Astrocyte (in vitro differentiated cells and primary cell): ENCODE measurements around the gene ARHGEF3. TPM values are rescaled to one million over a fixed set of nuclear protein-coding genes. Genes with fewer than 3 reads are reported as not detected.

ENCODE experiments used
- DNase-seq: peaks from one replicate; pipeline ENCODE4 v3.0.0-alpha.2; 2010; ENCODE audit warnings: low read depth
- FAIRE-seq: peaks from 2 replicates; lab custom pipeline; 2011; peaks lifted over from hg19 to GRCh38; lab: Jason Lieb, UNC
- H2AFZ ChIP-seq: 2 replicates; pipeline ENCODE4 v1.6.0; 2012; ENCODE audit warnings: low read depth, low read length, inconsistent platforms
- H3K27ac ChIP-seq: 2 replicates; pipeline ENCODE4 v1.5.1; 2011; ENCODE audit warnings: low read depth, low read length, inconsistent platforms
- H3K27me3 ChIP-seq: 2 replicates; pipeline ENCODE4 v1.6.0; 2011; ENCODE audit warnings: low read length, inconsistent platforms; ENCODE audit not compliant: insufficient read depth
- H3K36me3 ChIP-seq: 2 replicates; pipeline ENCODE4 v1.5.1; 2011; ENCODE audit warnings: low read length, inconsistent platforms; ENCODE audit not compliant: insufficient read depth
- H3K4me1 ChIP-seq: 2 replicates; pipeline ENCODE4 v1.5.1; 2011; ENCODE audit warnings: low read length, inconsistent platforms; ENCODE audit not compliant: insufficient read depth
- H3K4me2 ChIP-seq: 2 replicates; pipeline ENCODE4 v1.6.0; 2012; ENCODE audit warnings: low read length, inconsistent platforms
- H3K4me3 ChIP-seq: 2 replicates; pipeline ENCODE4 v1.5.1; 2011; ENCODE audit warnings: low read depth, mild to moderate bottlenecking, low read length, inconsistent platforms; ENCODE audit not compliant: insufficient read depth
- H3K79me2 ChIP-seq: 2 replicates; pipeline ENCODE4 v1.6.0; 2012; ENCODE audit warnings: mild to moderate bottlenecking, low read length, inconsistent platforms; ENCODE audit not compliant: insufficient read depth
- H3K9ac ChIP-seq: 2 replicates; pipeline ENCODE4 v1.6.0; 2012; ENCODE audit warnings: mild to moderate bottlenecking, low read length, inconsistent platforms
- H3K9me3 ChIP-seq: 2 replicates; pipeline ENCODE4 v1.5.1; 2012; ENCODE audit warnings: low read depth, mild to moderate bottlenecking, low read length, inconsistent platforms; ENCODE audit not compliant: insufficient read depth
- H4K20me1 ChIP-seq: 2 replicates; pipeline ENCODE4 v1.6.0; 2012; ENCODE audit warnings: low read length, inconsistent platforms; ENCODE audit not compliant: insufficient read depth
- H3K27ac Mint-ChIP-seq: one replicate; pipeline ENCODE4 v1.8.0; 2021; ENCODE audit warnings: mild to moderate bottlenecking, mixed read lengths; ENCODE audit not compliant: unreplicated experiment
- H3K27me3 Mint-ChIP-seq: one replicate; pipeline ENCODE4 v1.8.0; 2021; ENCODE audit warnings: low read depth, mixed read lengths; ENCODE audit not compliant: unreplicated experiment
- H3K36me3 Mint-ChIP-seq: one replicate; pipeline ENCODE4 v1.8.0; 2021; ENCODE audit warnings: low read depth, mixed read lengths; ENCODE audit not compliant: unreplicated experiment
- H3K4me1 Mint-ChIP-seq: one replicate; pipeline ENCODE4 v1.8.0; 2021; ENCODE audit warnings: low read depth, mixed read lengths; ENCODE audit not compliant: unreplicated experiment
- H3K4me3 Mint-ChIP-seq: one replicate; pipeline ENCODE4 v1.8.0; 2021; ENCODE audit warnings: mild to moderate bottlenecking, moderate library complexity, mixed read lengths; ENCODE audit not compliant: unreplicated experiment
- H3K9me3 Mint-ChIP-seq: one replicate; pipeline ENCODE4 v1.8.0; 2021; ENCODE audit warnings: mild to moderate bottlenecking, mixed read lengths; ENCODE audit not compliant: unreplicated experiment
- EZH2 ChIP-seq: IDR thresholded peaks from 2 replicates; pipeline ENCODE4 v1.6.1; 2012; ENCODE audit warnings: mild to moderate bottlenecking, low read length, inconsistent platforms; ENCODE audit not compliant: insufficient read depth
- total RNA-seq: library from RNA; stranded (reverse); gene quantifications from 2 replicates; pipeline ENCODE4 v1.2.1, GENCODE V29; 2021
- TF ChIP-seq, protein P1 (sequence below): IDR thresholded peaks from 2 replicates; pipeline ENCODE4 v1.5.1; 2011; ENCODE audit warnings: low read depth, mild to moderate bottlenecking, inconsistent platforms, low read length, moderate library complexity; ENCODE audit not compliant: insufficient read depth

Gene ARHGEF3
- total RNA-seq, 1 donor from 2014 or later, result 14.9 TPM

DNA sequence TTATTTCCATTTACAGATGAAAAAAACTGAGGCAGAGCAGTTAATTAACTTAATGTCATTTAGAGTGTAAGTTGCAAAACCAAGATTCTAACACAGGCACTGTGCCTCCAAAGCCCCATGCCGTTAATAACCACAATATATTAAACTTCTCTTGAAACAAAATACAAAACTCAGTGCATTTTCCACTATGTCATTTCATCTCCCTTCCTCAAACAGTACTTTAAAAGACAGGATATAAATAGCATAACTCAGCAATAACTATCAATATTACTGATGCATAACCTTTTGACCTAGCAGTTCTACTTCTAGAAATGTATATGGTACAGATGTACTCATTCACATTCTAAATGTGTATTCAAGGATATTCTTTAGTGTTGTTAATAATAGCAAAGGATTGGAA is 113.6 kb downstream of the ARHGEF3 start:
- Mint-ChIP-seq H3K27ac (no peak overlapping the region), H3K4me1 (peaks cover 11% of the 10 kb centered on the region), H3K9me3 (peaks cover 8% of the 10 kb centered on the region), H3K36me3 (no peaks in the 10 kb centered on the region), H3K27me3 (no peaks in the 10 kb centered on the region), H3K4me3 (no peak overlapping the region)
- H3K27me3 ChIP-seq, result no peaks in the 10 kb centered on the region
- TF ChIP-seq, protein P1, sequence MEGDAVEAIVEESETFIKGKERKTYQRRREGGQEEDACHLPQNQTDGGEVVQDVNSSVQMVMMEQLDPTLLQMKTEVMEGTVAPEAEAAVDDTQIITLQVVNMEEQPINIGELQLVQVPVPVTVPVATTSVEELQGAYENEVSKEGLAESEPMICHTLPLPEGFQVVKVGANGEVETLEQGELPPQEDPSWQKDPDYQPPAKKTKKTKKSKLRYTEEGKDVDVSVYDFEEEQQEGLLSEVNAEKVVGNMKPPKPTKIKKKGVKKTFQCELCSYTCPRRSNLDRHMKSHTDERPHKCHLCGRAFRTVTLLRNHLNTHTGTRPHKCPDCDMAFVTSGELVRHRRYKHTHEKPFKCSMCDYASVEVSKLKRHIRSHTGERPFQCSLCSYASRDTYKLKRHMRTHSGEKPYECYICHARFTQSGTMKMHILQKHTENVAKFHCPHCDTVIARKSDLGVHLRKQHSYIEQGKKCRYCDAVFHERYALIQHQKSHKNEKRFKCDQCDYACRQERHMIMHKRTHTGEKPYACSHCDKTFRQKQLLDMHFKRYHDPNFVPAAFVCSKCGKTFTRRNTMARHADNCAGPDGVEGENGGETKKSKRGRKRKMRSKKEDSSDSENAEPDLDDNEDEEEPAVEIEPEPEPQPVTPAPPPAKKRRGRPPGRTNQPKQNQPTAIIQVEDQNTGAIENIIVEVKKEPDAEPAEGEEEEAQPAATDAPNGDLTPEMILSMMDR, result no peak
- no peak for TF ChIP-seq EZH2
- no peak overlapping the region for H3K27ac ChIP-seq
- FAIRE-seq, result no peak
- H2AFZ ChIP-seq, result no peak overlapping the region
- H3K79me2 ChIP-seq, result no peaks in the 10 kb centered on the region
- no peak overlapping the region for H3K9ac ChIP-seq
- H3K4me3 ChIP-seq, result no peak overlapping the region
- DNase-seq, result no peak
- peaks cover 4% of the 10 kb centered on the region for H3K9me3 ChIP-seq
- no peak overlapping the region for H3K4me2 ChIP-seq
- no peaks in the 10 kb centered on the region for H3K36me3 ChIP-seq
- H3K4me1 ChIP-seq, result peaks cover 3% of the 10 kb centered on the region
- H4K20me1 ChIP-seq, result no peaks in the 10 kb centered on the region

DNA sequence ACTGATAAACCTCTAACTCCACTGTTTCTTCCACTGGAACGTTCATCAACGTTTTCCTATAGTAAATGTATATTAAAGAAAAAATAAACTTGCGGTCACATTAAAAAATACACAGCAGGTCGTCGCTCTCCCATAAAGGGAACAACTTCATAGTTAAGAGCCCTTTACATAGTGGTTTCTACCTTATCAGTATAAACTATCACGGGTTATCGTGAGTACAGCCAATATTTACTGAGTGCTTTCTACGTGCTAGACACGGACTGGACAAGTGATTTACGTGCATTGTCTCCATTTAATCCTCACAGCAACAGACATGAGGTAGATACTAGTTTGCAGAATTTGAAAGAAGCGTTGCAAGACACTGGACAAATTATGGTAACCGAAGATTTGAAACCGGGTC is 117.7 kb downstream of the ARHGEF3 start:
- H2AFZ ChIP-seq, result no peak overlapping the region
- peaks cover 4% of the 10 kb centered on the region for H4K20me1 ChIP-seq
- no peak overlapping the region for H3K4me3 ChIP-seq
- TF ChIP-seq, protein P1, result no peak
- TF ChIP-seq EZH2, result no peak
- H3K27ac ChIP-seq, result no peak overlapping the region
- Mint-ChIP-seq H3K4me3 (peak overlapping the region; percentile 80), H3K9me3 (peaks cover 5% of the 10 kb centered on the region), H3K27me3 (no peaks in the 10 kb centered on the region), H3K4me1 (peaks cover 11% of the 10 kb centered on the region), H3K27ac (no peak overlapping the region), H3K36me3 (peaks cover 2% of the 10 kb centered on the region)
- DNase-seq (no peak), FAIRE-seq (no peak)
- H3K9me3 ChIP-seq, result peaks cover 5% of the 10 kb centered on the region
- H3K9ac ChIP-seq, result no peak overlapping the region
- H3K4me1 ChIP-seq, result peaks cover 3% of the 10 kb centered on the region
- no peak overlapping the region for H3K4me2 ChIP-seq
- H3K36me3 ChIP-seq, result no peaks in the 10 kb centered on the region
- no peaks in the 10 kb centered on the region for H3K27me3 ChIP-seq
- H3K79me2 ChIP-seq, result peaks cover 38% of the 10 kb centered on the region

DNA sequence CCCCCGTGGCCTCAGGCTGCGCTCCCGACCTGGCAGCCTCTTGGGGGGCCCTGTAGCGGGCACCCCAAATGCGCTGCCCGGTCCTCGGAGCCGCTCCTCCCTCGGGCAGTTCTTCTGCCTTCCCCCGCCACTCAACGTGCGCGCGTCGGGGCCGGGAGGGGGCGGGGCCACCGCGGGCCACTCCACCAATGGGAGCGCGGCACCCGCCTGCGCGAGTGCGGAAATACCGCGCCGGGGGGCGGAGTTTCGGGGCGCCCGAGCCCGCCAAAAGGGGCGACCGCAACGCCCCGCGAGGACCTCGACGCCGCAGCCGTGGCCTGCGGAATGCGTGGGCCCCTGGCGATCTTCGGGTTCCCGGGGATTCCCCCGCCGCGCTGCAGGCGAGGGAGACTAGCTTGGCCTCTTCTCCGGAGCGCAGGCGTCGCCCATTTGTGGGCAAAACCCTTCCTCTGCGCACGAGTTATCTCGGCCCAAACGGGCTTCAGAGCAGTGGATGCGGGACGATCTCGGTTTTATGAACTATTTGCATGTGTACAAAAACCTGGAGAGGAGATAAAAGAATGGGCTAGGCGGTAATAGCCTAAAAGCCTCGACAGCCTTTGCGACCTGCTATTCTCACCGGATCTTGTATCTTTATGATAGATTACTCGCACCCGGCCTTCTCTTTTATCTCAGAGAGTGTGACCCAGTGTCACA is 118.5 kb downstream of the ARHGEF3 start, which contains the start of gene TASOR:
TSS of gene TASOR (minus strand) at position 144 of the 696 bp plus-strand sequence. CDS start 259 bp downstream, outside the sequence.
- Histone ChIP-seq H4K20me1 (peaks cover 8% of the 10 kb centered on the region), H3K4me3 (peak within 1 kb of the TSS; percentile 80), H3K27ac (peak within 1 kb of the TSS; percentile 95), H3K9me3 (peaks cover 5% of the 10 kb centered on the region), H3K4me1 (peaks cover 3% of the 10 kb centered on the region), H3K4me2 (peak within 1 kb of the TSS; percentile 89), H3K27me3 (no peaks in the 10 kb centered on the region), H3K79me2 (peaks cover 46% of the 10 kb centered on the region), H3K36me3 (no peaks in the 10 kb centered on the region), H3K9ac (peak within 1 kb of the TSS; percentile 96), H2AFZ (peak within 1 kb of the TSS; percentile 89)
- DNase-seq, result peak; percentile 44
- Mint-ChIP-seq H3K27ac (peak within 1 kb of the TSS; percentile 90), H3K4me1 (peaks cover 13% of the 10 kb centered on the region), H3K4me3 (peak within 1 kb of the TSS; percentile 91), H3K36me3 (peaks cover 2% of the 10 kb centered on the region), H3K27me3 (no peaks in the 10 kb centered on the region), H3K9me3 (peaks cover 5% of the 10 kb centered on the region)
- no peak for FAIRE-seq
- TF ChIP-seq, protein P1, result no peak
- no peak for TF ChIP-seq EZH2
